DND-41 (cell line): Measurements from ENCODE around the gene TPPP3.
"Not testable (repeated sequence)": the region's sequence is repeated elsewhere in the genome, so short reads cannot be mapped to it uniquely, and the experiment has no call there.

Source experiments
- ATAC-seq: fragments of 200-7000 bp; cut with Tn5 transposase; 3 replicates; pipeline ENCODE4 v1.9.1; 2021; ENCODE audit warnings: low read depth; ENCODE audit not compliant: insufficient read depth
- DNase-seq: peaks from one replicate; pipeline ENCODE4 v3.0.0-alpha.2; 2020
- H2AFZ ChIP-seq: 2 replicates; pipeline ENCODE4 v1.6.0; 2012; ENCODE audit warnings: low read depth, low read length
- H3K27ac ChIP-seq: 2 replicates; pipeline ENCODE4 v1.5.1; 2012; ENCODE audit warnings: low read length, inconsistent platforms
- H3K27me3 ChIP-seq: fragments of 200-600 bp; sonication (generic); 2 replicates; pipeline ENCODE4 v1.6.0; 2012; ENCODE audit warnings: low read length, mild to moderate bottlenecking, inconsistent platforms; ENCODE audit not compliant: insufficient read depth, poor library complexity
- H3K36me3 ChIP-seq: 2 replicates; pipeline ENCODE4 v1.5.1; 2012; ENCODE audit warnings: low read length, inconsistent platforms; ENCODE audit not compliant: insufficient read depth
- H3K4me1 ChIP-seq: 2 replicates; pipeline ENCODE4 v1.5.1; 2012; ENCODE audit warnings: mild to moderate bottlenecking, low read length; ENCODE audit not compliant: insufficient read depth
- H3K4me2 ChIP-seq: 2 replicates; pipeline ENCODE4 v1.6.0; 2012; ENCODE audit warnings: mild to moderate bottlenecking, moderate library complexity, low read length, inconsistent platforms; ENCODE audit not compliant: insufficient read depth
- H3K4me3 ChIP-seq, 2 experiments: fragments of 200-600 bp in 1 of 2; shearing (Covaris generic) in 1 of 2; 2 replicates each; pipeline ENCODE4 v1.5.1; 2012 to 2016; ENCODE audit warnings: inconsistent platforms in 2 of 2, low read length in 2 of 2, mild to moderate bottlenecking in 2 of 2, low read depth in 1 of 2, moderate library complexity in 1 of 2
- H3K79me2 ChIP-seq: 2 replicates; pipeline ENCODE4 v1.6.0; 2012; ENCODE audit warnings: low read length, inconsistent platforms; ENCODE audit not compliant: insufficient read depth
- H3K9ac ChIP-seq: 2 replicates; pipeline ENCODE4 v1.6.0; 2012; ENCODE audit warnings: low read depth, mild to moderate bottlenecking, inconsistent platforms, low read length, moderate library complexity
- H3K9me3 ChIP-seq: 2 replicates; pipeline ENCODE4 v1.5.1; 2012; ENCODE audit warnings: low read length, moderate library complexity, mild to moderate bottlenecking, inconsistent platforms; ENCODE audit not compliant: insufficient read depth, severe bottlenecking
- H4K20me1 ChIP-seq: 2 replicates; pipeline ENCODE4 v1.6.0; 2012; ENCODE audit warnings: low read length; ENCODE audit not compliant: insufficient read depth
- CTCF ChIP-seq: IDR thresholded peaks from 2 replicates; pipeline ENCODE4 v1.5.1; 2012; ENCODE audit warnings: borderline replicate concordance, low read length, moderate library complexity, mild to moderate bottlenecking; ENCODE audit not compliant: poor library complexity, severe bottlenecking; ENCODE audit errors: extremely low read depth
- EZH2 ChIP-seq: IDR thresholded peaks from 3 replicates; pipeline ENCODE4 v1.6.1; 2012; ENCODE audit warnings: borderline replicate concordance, low read depth, mild to moderate bottlenecking, moderate library complexity, low read length, inconsistent platforms; ENCODE audit not compliant: severe bottlenecking

The TPPP3 gene

GRCh38 chr16:67370661-67371060 is 22.6 kb downstream of the TPPP3 start:
- H3K9me3 ChIP-seq, result no peaks in the 10 kb centered on the region
- H3K4me2 ChIP-seq, result no peak overlapping the region
- H3K4me1 ChIP-seq, result no peaks in the 10 kb centered on the region
- H3K4me3 ChIP-seq, result no peak overlapping the region
- no peaks in the 10 kb centered on the region for H4K20me1 ChIP-seq
- no peak overlapping the region for H3K9ac ChIP-seq
- no peak for ATAC-seq
- no peaks in the 10 kb centered on the region for H3K27me3 ChIP-seq
- TF ChIP-seq EZH2 (no peak), CTCF (no peak)
- H3K79me2 ChIP-seq, result no peaks in the 10 kb centered on the region
- H3K36me3 ChIP-seq, result no peaks in the 10 kb centered on the region
- no peak overlapping the region for H2AFZ ChIP-seq
- no peak for DNase-seq
- no peak overlapping the region for H3K27ac ChIP-seq

GRCh38 chr16:67364600-67365235 is 28.6 kb downstream of the TPPP3 start:
- Histone ChIP-seq H4K20me1 (no peaks in the 10 kb centered on the region), H3K4me1 (no peaks in the 10 kb centered on the region), H3K9me3 (no peaks in the 10 kb centered on the region), H3K36me3 (no peaks in the 10 kb centered on the region), H3K4me3 (no peak overlapping the region), H3K27ac (no peak overlapping the region), H3K27me3 (no peaks in the 10 kb centered on the region), H3K79me2 (no peaks in the 10 kb centered on the region), H3K9ac (no peak overlapping the region), H3K4me2 (no peak overlapping the region), H2AFZ (no peak overlapping the region)
- no peak for TF ChIP-seq EZH2
- ATAC-seq (no peak), DNase-seq (no peak)

DNA sequence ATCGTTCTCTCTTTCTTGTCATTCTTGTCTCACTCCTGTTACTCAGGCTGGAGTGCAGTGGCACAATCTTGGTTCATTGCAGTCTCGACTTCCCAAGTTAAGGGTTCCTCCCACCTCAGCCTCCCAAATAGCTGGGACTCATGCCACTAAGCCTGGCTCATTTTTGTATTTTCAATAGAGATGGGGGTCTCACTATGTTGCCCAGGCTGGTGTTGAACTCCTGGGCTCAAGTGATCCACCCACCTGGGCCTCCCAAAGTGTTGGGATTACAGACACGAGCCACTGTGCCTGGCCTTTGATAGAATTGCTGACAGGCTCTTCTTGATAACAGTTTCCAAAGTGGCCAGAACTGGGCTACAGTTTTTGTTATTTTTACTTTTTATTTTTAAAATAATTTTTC is 32.3 kb downstream of the TPPP3 start:
- DNase-seq, result no peak
- no peak overlapping the region for H3K4me3 ChIP-seq
- H2AFZ ChIP-seq, result no peak overlapping the region
- H3K36me3 ChIP-seq, result no peaks in the 10 kb centered on the region
- no peak overlapping the region for H3K9ac ChIP-seq
- ATAC-seq, result no peak
- H3K4me2 ChIP-seq, result no peak overlapping the region
- no peak for TF ChIP-seq EZH2
- TF ChIP-seq CTCF, result no peak
- no peaks in the 10 kb centered on the region for H3K9me3 ChIP-seq
- H3K79me2 ChIP-seq, result no peaks in the 10 kb centered on the region
- no peak overlapping the region for H3K27ac ChIP-seq
- no peaks in the 10 kb centered on the region for H3K4me1 ChIP-seq
- H3K27me3 ChIP-seq, result no peaks in the 10 kb centered on the region
- no peaks in the 10 kb centered on the region for H4K20me1 ChIP-seq

- not testable (repeated sequence) for H3K4me2 ChIP-seq, H3K27me3 ChIP-seq, H3K9me3 ChIP-seq, H3K79me2 ChIP-seq, H2AFZ ChIP-seq, H3K4me3 ChIP-seq, DNase-seq, ATAC-seq, H3K4me1 ChIP-seq, H3K27ac ChIP-seq, H4K20me1 ChIP-seq, H3K36me3 ChIP-seq, H3K9ac ChIP-seq
Measured at GRCh38 chr16:67359540-67360269, 33.6 kb downstream of the TPPP3 start.
